GM12801 (cell line): ENCODE results near the gene KMT2A.

Experiments used
- CTCF ChIP-seq: IDR thresholded peaks from one replicate; pipeline ENCODE4 v1.5.1; 2011; ENCODE audit warnings: control low read depth; ENCODE audit not compliant: insufficient read length; ENCODE audit errors: extremely low read depth

Gene KMT2A

GRCh38 chr11:118503216-118503615 lies 66.9 kb downstream of the KMT2A start:
- no peak for TF ChIP-seq CTCF

- no peak for TF ChIP-seq CTCF
Observed at GRCh38 chr11:118511601-118512000, 75.3 kb downstream of the KMT2A start.

GRCh38 chr11:118514103-118514502 lies 77.8 kb downstream of the KMT2A start:
- no peak for TF ChIP-seq CTCF

- no peak for TF ChIP-seq CTCF
Observed at GRCh38 chr11:118519549-118519948, 83.3 kb downstream of the KMT2A start.

GRCh38 chr11:118521892-118522311 lies 85.6 kb downstream of the KMT2A start:
- TF ChIP-seq CTCF: no peak

- TF ChIP-seq CTCF: no peak
Observed at GRCh38 chr11:118522571-118523072, 86.3 kb downstream of the KMT2A start.

- no peak for TF ChIP-seq CTCF
Observed at GRCh38 chr11:118524356-118524755, 88.1 kb downstream of the KMT2A start.
